ENCODE data around the gene RGL2.

DNA sequence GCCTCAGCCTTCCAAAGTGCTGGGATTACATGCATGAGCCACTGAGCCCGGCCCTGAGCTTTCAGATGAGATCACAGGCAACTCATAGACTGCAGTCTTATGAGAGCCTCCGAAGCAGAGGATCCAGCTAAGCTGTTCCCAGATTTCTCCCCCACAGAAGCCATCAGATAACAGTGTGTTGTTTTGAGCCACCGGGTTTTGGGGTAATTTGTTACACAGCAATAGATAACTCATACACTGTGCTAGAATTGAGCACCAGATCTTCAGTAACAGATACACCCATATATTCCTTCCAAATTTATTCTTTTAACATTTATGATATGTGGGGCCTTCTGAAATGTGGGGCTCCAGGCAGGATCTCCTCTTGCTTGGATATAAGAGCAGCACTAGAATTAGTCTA is 37.8 kb upstream of the RGL2 start:
- TF ChIP-seq, protein P1, sequence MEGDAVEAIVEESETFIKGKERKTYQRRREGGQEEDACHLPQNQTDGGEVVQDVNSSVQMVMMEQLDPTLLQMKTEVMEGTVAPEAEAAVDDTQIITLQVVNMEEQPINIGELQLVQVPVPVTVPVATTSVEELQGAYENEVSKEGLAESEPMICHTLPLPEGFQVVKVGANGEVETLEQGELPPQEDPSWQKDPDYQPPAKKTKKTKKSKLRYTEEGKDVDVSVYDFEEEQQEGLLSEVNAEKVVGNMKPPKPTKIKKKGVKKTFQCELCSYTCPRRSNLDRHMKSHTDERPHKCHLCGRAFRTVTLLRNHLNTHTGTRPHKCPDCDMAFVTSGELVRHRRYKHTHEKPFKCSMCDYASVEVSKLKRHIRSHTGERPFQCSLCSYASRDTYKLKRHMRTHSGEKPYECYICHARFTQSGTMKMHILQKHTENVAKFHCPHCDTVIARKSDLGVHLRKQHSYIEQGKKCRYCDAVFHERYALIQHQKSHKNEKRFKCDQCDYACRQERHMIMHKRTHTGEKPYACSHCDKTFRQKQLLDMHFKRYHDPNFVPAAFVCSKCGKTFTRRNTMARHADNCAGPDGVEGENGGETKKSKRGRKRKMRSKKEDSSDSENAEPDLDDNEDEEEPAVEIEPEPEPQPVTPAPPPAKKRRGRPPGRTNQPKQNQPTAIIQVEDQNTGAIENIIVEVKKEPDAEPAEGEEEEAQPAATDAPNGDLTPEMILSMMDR (optimal IDR thresholded peaks at IDR 0.05 in 1 of 3, IDR thresholded peaks at IDR 0.05 in 1 of 3, conservative IDR thresholded peaks at IDR 0.05 in 1 of 3; ENCODE audit: extremely low read depth in 1 of 3, insufficient read depth in 2 of 3, low read length in 3 of 3): no peak
- no peak for TF ChIP-seq EZH2 (IDR thresholded peaks at IDR 0.05; ENCODE audit: low read length)
